ENCODE measurements around the gene S100A9. TPM values are rescaled to one million over a fixed set of nuclear protein-coding genes. Genes with fewer than 3 reads are reported as not detected.

S100A9 gene
- total and polyA plus RNA-seq, 4 donors: 394 to 16,342 (median 659) TPM

DNA sequence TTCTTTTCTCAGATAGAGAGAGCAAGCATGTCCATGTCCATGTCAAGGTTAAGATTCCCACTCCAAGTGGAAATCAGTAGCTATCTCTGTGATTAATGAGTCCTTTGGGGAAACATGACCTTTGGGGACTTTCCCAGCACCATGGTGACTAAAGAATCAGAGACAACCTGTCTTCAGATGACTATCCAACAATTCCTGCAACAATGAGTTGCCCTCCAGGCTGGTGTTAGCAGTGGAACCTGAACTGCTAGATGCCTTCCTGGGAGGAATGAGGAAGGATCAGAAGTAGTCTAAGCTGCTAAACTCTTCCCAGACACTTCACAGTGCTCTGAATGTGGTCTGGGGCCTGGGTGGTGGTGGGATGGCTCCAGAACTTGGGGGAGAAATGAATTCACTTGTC, 6.5 kb downstream of the S100A9 start:
- ATAC-seq (ENCODE audit: insufficient read depth, low FRiP score) (no peak), DNase-seq (no peak)
- H3K9ac ChIP-seq (ENCODE audit: insufficient read depth in 1 of 2, low read length in 2 of 2): no peak overlapping the region
- H3K4me3 ChIP-seq: no peak overlapping the region
- H3K9me3 ChIP-seq (ENCODE audit: control insufficient read depth in 4 of 4, insufficient read depth in 3 of 4, low read length in 3 of 4): no peaks in the 10 kb centered on the region
- H3K36me3 ChIP-seq (ENCODE audit: control insufficient read depth in 4 of 4, insufficient read depth in 4 of 4, low read length in 4 of 4): no peaks in the 10 kb centered on the region
- TF ChIP-seq, protein P1, sequence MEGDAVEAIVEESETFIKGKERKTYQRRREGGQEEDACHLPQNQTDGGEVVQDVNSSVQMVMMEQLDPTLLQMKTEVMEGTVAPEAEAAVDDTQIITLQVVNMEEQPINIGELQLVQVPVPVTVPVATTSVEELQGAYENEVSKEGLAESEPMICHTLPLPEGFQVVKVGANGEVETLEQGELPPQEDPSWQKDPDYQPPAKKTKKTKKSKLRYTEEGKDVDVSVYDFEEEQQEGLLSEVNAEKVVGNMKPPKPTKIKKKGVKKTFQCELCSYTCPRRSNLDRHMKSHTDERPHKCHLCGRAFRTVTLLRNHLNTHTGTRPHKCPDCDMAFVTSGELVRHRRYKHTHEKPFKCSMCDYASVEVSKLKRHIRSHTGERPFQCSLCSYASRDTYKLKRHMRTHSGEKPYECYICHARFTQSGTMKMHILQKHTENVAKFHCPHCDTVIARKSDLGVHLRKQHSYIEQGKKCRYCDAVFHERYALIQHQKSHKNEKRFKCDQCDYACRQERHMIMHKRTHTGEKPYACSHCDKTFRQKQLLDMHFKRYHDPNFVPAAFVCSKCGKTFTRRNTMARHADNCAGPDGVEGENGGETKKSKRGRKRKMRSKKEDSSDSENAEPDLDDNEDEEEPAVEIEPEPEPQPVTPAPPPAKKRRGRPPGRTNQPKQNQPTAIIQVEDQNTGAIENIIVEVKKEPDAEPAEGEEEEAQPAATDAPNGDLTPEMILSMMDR (IDR thresholded peaks at IDR 0.05; ENCODE audit: control extremely low read depth, extremely low read depth): no peak
- H3K27me3 ChIP-seq (ENCODE audit: control insufficient read depth in 3 of 3, insufficient read depth in 3 of 3, low read length in 2 of 3): no peaks in the 10 kb centered on the region
- no peak overlapping the region for H3K27ac ChIP-seq (ENCODE audit: low read depth in 1 of 2, low read length in 1 of 2)
- no peaks in the 10 kb centered on the region for H3K4me1 ChIP-seq (ENCODE audit: control insufficient read depth in 5 of 5, insufficient read depth in 5 of 5, low read length in 5 of 5)

DNA sequence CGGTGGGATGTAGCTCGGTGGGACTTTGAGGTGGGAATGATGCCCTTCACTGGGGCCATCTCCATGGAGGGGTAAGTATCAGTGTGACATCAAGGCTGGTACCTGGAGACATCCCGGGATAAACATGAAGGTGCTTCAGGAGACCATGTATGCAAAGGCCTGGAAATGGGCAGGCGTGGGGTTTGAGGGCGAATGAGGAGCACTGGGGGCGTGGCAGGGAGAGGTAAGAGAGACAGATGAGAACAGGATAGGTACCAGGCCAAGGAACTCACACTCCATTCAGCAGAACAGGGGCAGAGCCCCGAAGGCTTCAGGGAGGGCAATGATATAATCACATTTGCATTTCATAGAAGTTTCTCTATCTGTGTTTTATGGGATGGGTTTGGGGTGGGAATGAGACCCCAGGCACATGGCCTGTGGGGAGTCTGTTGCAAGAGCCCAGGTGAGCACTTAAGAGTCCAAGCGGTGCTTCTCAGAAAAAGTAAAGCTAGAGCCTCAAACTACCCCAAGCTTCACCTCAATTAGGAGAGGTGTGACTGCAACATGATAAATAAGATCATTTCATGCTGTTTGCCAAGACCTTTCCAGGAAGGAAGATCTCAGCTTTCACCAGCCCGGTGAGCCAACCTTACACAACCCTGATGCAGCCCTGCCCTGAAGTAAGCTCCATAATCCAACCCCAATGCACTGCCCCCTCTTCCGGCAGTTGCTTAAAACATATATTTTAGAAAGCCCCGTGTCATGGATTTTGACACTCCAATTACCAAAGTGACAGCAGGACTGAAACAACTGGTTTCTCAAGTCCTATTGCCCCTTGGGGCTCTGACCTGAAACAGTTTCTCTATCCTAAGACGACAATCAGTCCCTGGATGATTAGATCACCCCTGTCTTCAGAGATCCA, 7.4 kb downstream of the S100A9 start:
- 63 to 67% methylated on average over 12 of the region's 12 CpGs for WGBS, 2 donors
- TF ChIP-seq, protein P1 (IDR thresholded peaks at IDR 0.05; ENCODE audit: control extremely low read depth, extremely low read depth): no peak
- Histone ChIP-seq H3K36me3 (ENCODE audit: control insufficient read depth in 4 of 4, insufficient read depth in 4 of 4, low read length in 4 of 4) (no peaks in the 10 kb centered on the region), H3K27me3 (ENCODE audit: control insufficient read depth in 3 of 3, insufficient read depth in 3 of 3, low read length in 2 of 3) (no peaks in the 10 kb centered on the region), H3K4me1 (ENCODE audit: control insufficient read depth in 5 of 5, insufficient read depth in 5 of 5, low read length in 5 of 5) (no peaks in the 10 kb centered on the region), H3K4me3 (no peak overlapping the region), H3K9ac (ENCODE audit: insufficient read depth in 1 of 2, low read length in 2 of 2) (no peak overlapping the region), H3K27ac (ENCODE audit: low read depth in 1 of 2, low read length in 1 of 2) (no peak overlapping the region), H3K9me3 (ENCODE audit: control insufficient read depth in 4 of 4, insufficient read depth in 3 of 4, low read length in 3 of 4) (no peaks in the 10 kb centered on the region)
- ATAC-seq (ENCODE audit: insufficient read depth, low FRiP score): no peak
- no peak for DNase-seq

- no peaks in the 10 kb centered on the region for H3K4me1 ChIP-seq (ENCODE audit: control insufficient read depth in 5 of 5, insufficient read depth in 5 of 5, low read length in 5 of 5)
- DNase-seq: no peak
Observed at GRCh38 chr1:153365696-153366095, 8.0 kb downstream of the S100A9 start.

More at GRCh38 chr1:153365696-153366095, 8.0 kb downstream of the S100A9 start:
- Histone ChIP-seq H3K36me3 (ENCODE audit: control insufficient read depth in 4 of 4, insufficient read depth in 4 of 4, low read length in 4 of 4) (no peaks in the 10 kb centered on the region), H3K27me3 (ENCODE audit: control insufficient read depth in 3 of 3, insufficient read depth in 3 of 3, low read length in 2 of 3) (no peaks in the 10 kb centered on the region), H3K27ac (ENCODE audit: low read depth in 1 of 2, low read length in 1 of 2) (no peak overlapping the region), H3K9me3 (ENCODE audit: control insufficient read depth in 4 of 4, insufficient read depth in 3 of 4, low read length in 3 of 4) (no peaks in the 10 kb centered on the region), H3K4me3 (no peak overlapping the region), H3K9ac (ENCODE audit: insufficient read depth in 1 of 2, low read length in 2 of 2) (no peak overlapping the region)
- 58 to 67% methylated on average over 8 of the region's 8 CpGs for WGBS, 2 donors
- ATAC-seq (ENCODE audit: insufficient read depth, low FRiP score): no peak
- TF ChIP-seq, protein P1 (IDR thresholded peaks at IDR 0.05; ENCODE audit: control extremely low read depth, extremely low read depth): no peak
